Naive thymus-derived CD4-positive, alpha-beta T cell (primary cell): ENCODE measurements around the gene RPS6KA1. TPM values are rescaled to one million over a fixed set of nuclear protein-coding genes. Genes with fewer than 3 reads are reported as not detected.

Experiments used
- ATAC-seq: fragments of 150-1000 bp; cut with Tn5 transposase; 2 replicates; pipeline ENCODE4 v1.10.0; 2021; ENCODE audit warnings: mild to moderate bottlenecking, moderate library complexity
- CTCF ChIA-PET: fragments of 350-600 bp; sonication (Branson Sonifier 250); formaldehyde crosslinking; loops from one replicate; lab custom pipeline; 2021; ENCODE audit warnings: antibody characterized with exemption; lab: Charles Lee
- POLR2A ChIA-PET: fragments of 350-600 bp; sonication (Branson Sonifier 250); formaldehyde crosslinking; loops from one replicate; lab custom pipeline; 2021; ENCODE audit warnings: antibody characterized with exemption, inconsistent platforms; lab: Charles Lee
- DNase-seq, 9 donors: peaks; one replicate each; pipeline versions ENCODE4 v3.0.0 to v3.0.0-alpha.2; 2020 to 2022; ENCODE audit warnings: mixed read lengths in 1 of 9
- H3K27ac ChIP-seq: one replicate; pipeline ENCODE4 v1.7.0; 2013; ENCODE audit warnings: mild to moderate bottlenecking, low read depth, low read length, moderate library complexity
- H3K27me3 ChIP-seq, 2 donors: one replicate each; pipeline ENCODE4 v1.7.0; 2013; ENCODE audit warnings: low read length in 2 of 2, mild to moderate bottlenecking in 2 of 2, moderate library complexity in 2 of 2; ENCODE audit not compliant: control insufficient read depth in 2 of 2, insufficient read depth in 2 of 2
- H3K36me3 ChIP-seq, 3 experiments: 1 replicate in 2 of 3; 2 replicates in 1 of 3; pipeline ENCODE4 v1.7.0; 2013; ENCODE audit warnings: low read length in 3 of 3, mild to moderate bottlenecking in 3 of 3, moderate library complexity in 1 of 3; ENCODE audit not compliant: insufficient read depth in 3 of 3, control insufficient read depth in 2 of 3
- H3K4me1 ChIP-seq, 2 donors: one replicate each; pipeline ENCODE4 v1.7.0; 2013; ENCODE audit warnings: low read length in 2 of 2, mild to moderate bottlenecking in 2 of 2, moderate library complexity in 1 of 2; ENCODE audit not compliant: control insufficient read depth in 2 of 2, insufficient read depth in 2 of 2
- H3K4me3 ChIP-seq: 2 replicates; pipeline ENCODE4 v1.7.0; 2013; ENCODE audit warnings: mild to moderate bottlenecking, low read length
- H3K9me3 ChIP-seq, 3 experiments: 1 replicate in 2 of 3; 2 replicates in 1 of 3; pipeline ENCODE4 v1.7.0; 2013; ENCODE audit warnings: low read length in 3 of 3; ENCODE audit not compliant: control insufficient read depth in 2 of 3
- H3K27ac Mint-ChIP-seq, 9 donors: one replicate each; pipeline ENCODE4 v1.8.0; 2020 to 2022; ENCODE audit warnings: mixed read lengths in 9 of 9, mild to moderate bottlenecking in 8 of 9, moderate library complexity in 5 of 9, inconsistent platforms in 2 of 9
- H3K27me3 Mint-ChIP-seq, 5 donors: one replicate each; pipeline ENCODE4 v1.8.0; 2021 to 2022; ENCODE audit warnings: mixed read lengths in 5 of 5, mild to moderate bottlenecking in 1 of 5
- H3K36me3 Mint-ChIP-seq, 5 donors: one replicate each; pipeline ENCODE4 v1.8.0; 2020 to 2022; ENCODE audit warnings: mixed read lengths in 5 of 5, mild to moderate bottlenecking in 3 of 5, inconsistent platforms in 1 of 5
- H3K4me1 Mint-ChIP-seq, 7 donors: one replicate each; pipeline ENCODE4 v1.8.0; 2020 to 2022; ENCODE audit warnings: mixed read lengths in 7 of 7, mild to moderate bottlenecking in 3 of 7, inconsistent platforms in 1 of 7
- H3K4me3 Mint-ChIP-seq, 10 donors: one replicate each; pipeline ENCODE4 v1.8.0; 2020 to 2022; ENCODE audit warnings: mild to moderate bottlenecking in 10 of 10, mixed read lengths in 10 of 10, moderate library complexity in 6 of 10, inconsistent platforms in 2 of 10
- H3K9me3 Mint-ChIP-seq, 11 donors: one replicate each; pipeline ENCODE4 v1.8.0; 2020 to 2022; ENCODE audit warnings: mixed read lengths in 11 of 11, mild to moderate bottlenecking in 4 of 11, inconsistent platforms in 1 of 11, moderate library complexity in 1 of 11
- intact Hi-C, 2 donors: fragments of 100-400 bp; cut with micrococcal nuclease; formaldehyde crosslinking; loops; one replicate each; pipeline ENCODE4 v1.15.1; 2023
- polyA plus RNA-seq, 2 donors: library from polyadenylated mRNA; unstranded; fragments of 300-500 nt; fragmentation: Illumina TruSeq; gene quantifications; one replicate each; pipeline ENCODE4 v1.2.3, GENCODE V29; 2021
- total RNA-seq, 6 experiments: library from RNA in 5 of 6; stranded (reverse) in 5 of 6; gene quantifications; 1 replicate in 5 of 6; 2 replicates in 1 of 6; pipeline ENCODE4 v1.2.3 and lab custom pipeline; 2021 to 2026

Gene RPS6KA1
- total and polyA plus RNA-seq, 7 experiments from 2014 or later = 53.8 to 205 (median 109) TPM

GRCh38 chr1:26553942-26554682, 24.6 kb downstream of the RPS6KA1 start:
- H3K27me3 Mint-ChIP-seq = no peaks in the 10 kb centered on the region
- intact Hi-C loops = no loop called here
- peaks cover 0 to 11% (median 0%) of the 10 kb centered on the region in 7 donors for H3K4me1 Mint-ChIP-seq
- ATAC-seq (peak; percentile 68), DNase-seq (no peak)
- peak overlapping the region in 4 of 9 donors; percentile 12 to 46 (median 24) for H3K27ac Mint-ChIP-seq
- peaks cover 4 to 44% (median 10%) of the 10 kb centered on the region in 5 donors for H3K36me3 Mint-ChIP-seq
- no peak overlapping the region for H3K4me3 Mint-ChIP-seq
- no peaks in the 10 kb centered on the region for H3K27me3 ChIP-seq
- ChIA-PET CTCF (interaction anchor here (0.8 kb wide), 2 partner anchors 12 to 54 kb away, joined by 3 read pairs; no protein-coding TSS in a partner anchor), POLR2A (interaction anchor here (0.9 to 1.1 kb wide), 2 partner anchors 8 to 11 kb away, joined by 3 read pairs; no protein-coding TSS in a partner anchor)
- H3K36me3 ChIP-seq = peaks cover 31 to 83% (median 43%) of the 10 kb centered on the region in 3 experiments
- no peaks in the 10 kb centered on the region for H3K9me3 Mint-ChIP-seq
- no peaks in the 10 kb centered on the region for H3K9me3 ChIP-seq
- no peaks in the 10 kb centered on the region for H3K4me1 ChIP-seq
- no peak overlapping the region for H3K27ac ChIP-seq
- no peak overlapping the region for H3K4me3 ChIP-seq

GRCh38 chr1:26554781-26555180, 25.2 kb downstream of the RPS6KA1 start:
- Histone ChIP-seq H3K9me3 (no peaks in the 10 kb centered on the region), H3K27me3 (no peaks in the 10 kb centered on the region), H3K4me3 (no peak overlapping the region), H3K27ac (no peak overlapping the region), H3K4me1 (no peaks in the 10 kb centered on the region), H3K36me3 (peaks cover 31 to 86% (median 46%) of the 10 kb centered on the region in 3 experiments)
- CTCF ChIA-PET = interaction anchor here (0.6 kb wide), 1 partner anchor 130 kb away, joined by 3 read pairs; no protein-coding TSS in a partner anchor
- intact Hi-C loops = no loop called here
- no peaks in the 10 kb centered on the region for H3K9me3 Mint-ChIP-seq
- ATAC-seq (no peak), DNase-seq (no peak)
- peaks cover 0 to 12% (median 0%) of the 10 kb centered on the region in 7 donors for H3K4me1 Mint-ChIP-seq
- no peaks in the 10 kb centered on the region for H3K27me3 Mint-ChIP-seq
- POLR2A ChIA-PET = no interaction called here
- H3K36me3 Mint-ChIP-seq = peaks cover 4 to 44% (median 10%) of the 10 kb centered on the region in 5 donors
- no peak overlapping the region for H3K4me3 Mint-ChIP-seq
- H3K27ac Mint-ChIP-seq = peak overlapping the region in 1 of 9 donors; percentile 46

GRCh38 chr1:26555550-26555981, 26.0 kb downstream of the RPS6KA1 start:
- Mint-ChIP-seq H3K27me3 (no peaks in the 10 kb centered on the region), H3K4me3 (no peak overlapping the region), H3K36me3 (peaks cover 4 to 48% (median 10%) of the 10 kb centered on the region in 5 donors), H3K9me3 (no peaks in the 10 kb centered on the region), H3K4me1 (peaks cover 0 to 12% (median 0%) of the 10 kb centered on the region in 7 donors), H3K27ac (no peak overlapping the region)
- intact Hi-C loops = no loop called here
- DNase-seq (no peak), ATAC-seq (no peak)
- no peak overlapping the region for H3K4me3 ChIP-seq
- no peaks in the 10 kb centered on the region for H3K9me3 ChIP-seq
- ChIA-PET CTCF (no interaction called here), POLR2A (no interaction called here)
- H3K27me3 ChIP-seq = no peaks in the 10 kb centered on the region
- H3K4me1 ChIP-seq = no peaks in the 10 kb centered on the region
- peaks cover 33 to 93% (median 52%) of the 10 kb centered on the region in 3 experiments for H3K36me3 ChIP-seq
- no peak overlapping the region for H3K27ac ChIP-seq

GRCh38 chr1:26556111-26556510, 26.6 kb downstream of the RPS6KA1 start:
- H3K9me3 Mint-ChIP-seq = no peaks in the 10 kb centered on the region
- ChIA-PET CTCF (no interaction called here), POLR2A (no interaction called here)
- H3K4me3 Mint-ChIP-seq = no peak overlapping the region
- ATAC-seq = no peak
- Histone ChIP-seq H3K9me3 (no peaks in the 10 kb centered on the region), H3K4me3 (no peak overlapping the region), H3K4me1 (no peaks in the 10 kb centered on the region), H3K27ac (no peak overlapping the region), H3K27me3 (no peaks in the 10 kb centered on the region), H3K36me3 (peaks cover 35 to 95% (median 55%) of the 10 kb centered on the region in 3 experiments)
- H3K4me1 Mint-ChIP-seq = peaks cover 0 to 12% (median 0%) of the 10 kb centered on the region in 7 donors
- H3K36me3 Mint-ChIP-seq = peaks cover 5 to 52% (median 11%) of the 10 kb centered on the region in 5 donors
- H3K27me3 Mint-ChIP-seq = no peaks in the 10 kb centered on the region
- DNase-seq = no peak
- intact Hi-C loops = no loop called here
- peak overlapping the region in 3 of 9 donors; percentile 12 to 74 (median 72) for H3K27ac Mint-ChIP-seq

- ChIA-PET CTCF (no interaction called here), POLR2A (no interaction called here)
- ATAC-seq (no peak), DNase-seq (no peak)
- no peak overlapping the region for H3K27ac ChIP-seq
- no peaks in the 10 kb centered on the region for H3K27me3 Mint-ChIP-seq
- H3K36me3 Mint-ChIP-seq = peaks cover 9 to 52% (median 15%) of the 10 kb centered on the region in 5 donors
- H3K4me1 Mint-ChIP-seq = peaks cover 0 to 16% (median under 1%) of the 10 kb centered on the region in 7 donors
- no peak overlapping the region for H3K4me3 ChIP-seq
- no peak overlapping the region for H3K4me3 Mint-ChIP-seq
- H3K9me3 Mint-ChIP-seq = no peaks in the 10 kb centered on the region
- no peak overlapping the region for H3K27ac Mint-ChIP-seq
- H3K36me3 ChIP-seq = peaks cover 32 to 94% (median 55%) of the 10 kb centered on the region in 3 experiments
- no peaks in the 10 kb centered on the region for H3K27me3 ChIP-seq
- H3K4me1 ChIP-seq = no peaks in the 10 kb centered on the region
- H3K9me3 ChIP-seq = no peaks in the 10 kb centered on the region
- intact Hi-C loops = no loop called here
Measured at GRCh38 chr1:26557008-26557407, 27.4 kb downstream of the RPS6KA1 start.

- Histone ChIP-seq H3K9me3 (no peaks in the 10 kb centered on the region), H3K27me3 (no peaks in the 10 kb centered on the region), H3K36me3 (peaks cover 21 to 94% (median 46%) of the 10 kb centered on the region in 3 experiments), H3K27ac (no peak overlapping the region), H3K4me1 (no peaks in the 10 kb centered on the region), H3K4me3 (no peak overlapping the region)
- Mint-ChIP-seq H3K27me3 (no peaks in the 10 kb centered on the region), H3K27ac (peak overlapping the region in 1 of 9 donors; percentile 54), H3K36me3 (peaks cover 12 to 59% (median 18%) of the 10 kb centered on the region in 5 donors), H3K4me1 (peaks cover 0 to 15% (median 8%) of the 10 kb centered on the region in 7 donors), H3K4me3 (no peak overlapping the region), H3K9me3 (no peaks in the 10 kb centered on the region)
- no peak for ATAC-seq
- intact Hi-C loops = no loop called here
- CTCF ChIA-PET = interaction anchor here (0.6 to 0.7 kb wide), 2 partner anchors 17 to 420 kb away, joined by 3 read pairs; no protein-coding TSS in a partner anchor
- POLR2A ChIA-PET = no interaction called here
- no peak for DNase-seq
Measured at GRCh38 chr1:26558685-26559048, 29.1 kb downstream of the RPS6KA1 start.
